Measurements from ENCODE around the gene BRIP1.

BRIP1 gene

DNA sequence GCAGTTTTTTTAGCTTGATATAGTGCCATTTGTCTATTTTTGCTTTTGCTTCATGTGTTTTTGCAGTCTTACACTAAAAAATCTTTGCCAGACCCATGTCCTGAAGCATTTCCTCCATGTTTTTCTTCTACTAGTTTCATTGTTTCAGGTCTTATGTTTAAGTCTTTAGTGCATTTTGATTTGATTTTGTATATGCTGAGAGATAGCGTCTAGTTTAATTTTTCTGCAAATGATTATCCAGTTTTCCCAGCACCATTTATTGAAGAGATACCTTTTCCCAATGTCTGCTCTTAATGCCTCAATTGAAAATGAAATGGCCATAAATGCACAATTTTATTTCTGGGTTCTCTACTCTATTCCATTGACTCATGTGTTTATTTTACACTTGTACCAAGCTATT lies 231.5 kb downstream of the BRIP1 start:
- DNase-seq (ENCODE audit: low read depth in 2 of 2), result no peak
